ENCODE results near the gene IPP.

The IPP gene

DNA sequence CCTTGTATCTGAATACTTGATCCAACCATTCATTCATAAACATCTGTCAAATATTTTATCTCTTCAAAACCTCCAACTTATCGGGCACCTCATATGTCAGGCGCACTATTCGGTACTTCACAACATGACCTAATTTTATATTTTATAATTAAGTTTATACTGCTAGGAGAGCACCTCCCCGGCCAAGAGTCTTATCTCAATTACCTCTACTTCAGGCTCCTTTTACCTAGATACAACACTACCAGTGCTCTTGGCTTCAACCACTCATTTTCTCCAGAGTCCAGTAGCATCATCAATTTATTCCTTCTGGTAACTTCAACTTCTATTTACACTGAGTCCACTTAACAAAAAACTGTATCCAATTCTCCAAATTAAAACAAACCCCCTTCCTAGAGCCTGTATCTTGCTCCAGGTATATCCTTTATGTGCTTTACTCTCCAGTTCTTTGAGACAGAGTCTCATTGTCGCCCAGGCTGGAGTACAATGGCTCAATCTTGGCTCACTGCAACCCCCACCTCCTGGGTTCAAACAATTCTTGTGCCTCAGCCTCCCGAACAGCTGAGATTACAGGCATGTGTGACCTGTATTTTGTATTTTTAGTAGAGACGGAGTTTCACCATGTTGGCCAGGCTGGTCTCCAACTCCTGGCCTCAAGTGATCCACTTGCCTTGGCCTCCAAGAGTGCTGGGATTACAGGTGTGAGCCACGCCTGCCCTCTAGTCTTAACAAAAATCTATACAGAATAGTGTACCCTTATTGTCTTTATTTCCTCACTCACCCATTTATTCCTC, 82.9 kb downstream of the IPP start:
- Histone ChIP-seq H3K36me3 (replicated peaks in 1 of 2; ENCODE audit: control insufficient read depth in 2 of 2, insufficient read depth in 2 of 2, low read length in 2 of 2) (peaks cover 0 to 21% of the 10 kb centered on the region in 2 donors), H3K9ac (ENCODE audit: low read depth, low read length, poor library complexity) (no peak overlapping the region), H3K18ac (ENCODE audit: low read length) (no peak overlapping the region), H3K4me2 (ENCODE audit: insufficient read depth, low read length, poor library complexity, severe bottlenecking) (no peak overlapping the region), H4K91ac (ENCODE audit: low read depth, low read length, poor library complexity) (no peak overlapping the region), H3K23ac (ENCODE audit: low read depth, low read length, poor library complexity) (no peak overlapping the region), H3K27ac (replicated peaks; ENCODE audit: low read length) (no peak overlapping the region), H2AFZ (ENCODE audit: low read length) (no peak overlapping the region), H2BK120ac (ENCODE audit: low read depth, low read length) (no peak overlapping the region), H2BK12ac (ENCODE audit: low read length) (no peak overlapping the region), H3K27me3 (ENCODE audit: control insufficient read depth in 3 of 3, insufficient read depth in 3 of 3, low read depth in 1 of 3, low read length in 3 of 3) (no peaks in the 10 kb centered on the region), H3K4ac (ENCODE audit: low read length) (no peak overlapping the region), H2AK5ac (ENCODE audit: low read depth, low read length) (no peak overlapping the region), H2BK15ac (ENCODE audit: low read length) (no peak overlapping the region), H3K14ac (ENCODE audit: low read length) (no peak overlapping the region), H3K79me1 (ENCODE audit: low read depth, low read length) (peaks cover 9% of the 10 kb centered on the region), H3K4me3 (ENCODE audit: low read length in 2 of 2) (no peak overlapping the region), H4K8ac (ENCODE audit: low read depth, low read length) (no peak overlapping the region), H2BK5ac (ENCODE audit: low read length) (no peak overlapping the region), H3K4me1 (ENCODE audit: control insufficient read depth in 2 of 2, insufficient read depth in 1 of 2, low read depth in 1 of 2, low read length in 2 of 2) (no peaks in the 10 kb centered on the region), H3K9me3 (replicated peaks in 1 of 2; ENCODE audit: control insufficient read depth in 2 of 2, insufficient read depth in 1 of 2, low read depth in 1 of 2, low read length in 2 of 2) (no peaks in the 10 kb centered on the region)
- DNase-seq (ENCODE audit: low spot score) = no peak
- no CpG with 5 or more reads among the region's 8 CpGs for WGBS, 2 donors (ENCODE audit: extremely low coverage in 2 of 2, insufficient read length in 2 of 2, insufficient replicate concordance in 1 of 2)

DNA sequence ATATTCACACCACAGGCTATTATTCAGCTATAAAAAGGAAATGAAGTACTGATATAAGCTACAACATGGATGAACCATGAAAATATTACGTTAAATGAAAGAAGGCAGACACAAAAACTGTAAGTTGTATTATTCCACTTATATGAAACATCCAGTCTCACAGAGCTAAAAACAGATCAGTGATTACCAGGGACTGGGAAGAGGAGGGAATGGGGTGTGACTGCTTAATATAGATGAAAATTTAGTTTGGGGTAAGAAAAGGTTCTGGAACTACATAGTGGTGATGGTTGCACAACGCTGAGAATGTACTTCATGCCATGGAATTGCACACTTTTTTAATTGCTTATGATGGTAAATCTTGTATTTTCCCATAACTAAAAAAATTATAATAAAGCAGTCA, 83.6 kb downstream of the IPP start:
- Histone ChIP-seq H3K9me3 (replicated peaks in 1 of 2; ENCODE audit: control insufficient read depth in 2 of 2, insufficient read depth in 1 of 2, low read depth in 1 of 2, low read length in 2 of 2) (no peaks in the 10 kb centered on the region), H2BK12ac (ENCODE audit: low read length) (no peak overlapping the region), H2BK120ac (ENCODE audit: low read depth, low read length) (no peak overlapping the region), H3K18ac (ENCODE audit: low read length) (no peak overlapping the region), H2AFZ (ENCODE audit: low read length) (no peak overlapping the region), H3K4me3 (ENCODE audit: low read length in 2 of 2) (no peak overlapping the region), H3K9ac (ENCODE audit: low read depth, low read length, poor library complexity) (no peak overlapping the region), H2AK5ac (ENCODE audit: low read depth, low read length) (no peak overlapping the region), H3K14ac (ENCODE audit: low read length) (no peak overlapping the region), H4K91ac (ENCODE audit: low read depth, low read length, poor library complexity) (no peak overlapping the region), H3K4ac (ENCODE audit: low read length) (no peak overlapping the region), H3K27me3 (ENCODE audit: control insufficient read depth in 3 of 3, insufficient read depth in 3 of 3, low read depth in 1 of 3, low read length in 3 of 3) (no peaks in the 10 kb centered on the region), H3K23ac (ENCODE audit: low read depth, low read length, poor library complexity) (no peak overlapping the region), H3K36me3 (replicated peaks in 1 of 2; ENCODE audit: control insufficient read depth in 2 of 2, insufficient read depth in 2 of 2, low read length in 2 of 2) (peaks cover 0 to 17% of the 10 kb centered on the region in 2 donors), H2BK5ac (ENCODE audit: low read length) (no peak overlapping the region), H2BK15ac (ENCODE audit: low read length) (no peak overlapping the region), H3K27ac (replicated peaks; ENCODE audit: low read length) (no peak overlapping the region), H3K79me1 (ENCODE audit: low read depth, low read length) (peaks cover 10% of the 10 kb centered on the region), H4K8ac (ENCODE audit: low read depth, low read length) (no peak overlapping the region), H3K4me2 (ENCODE audit: insufficient read depth, low read length, poor library complexity, severe bottlenecking) (no peak overlapping the region), H3K4me1 (ENCODE audit: control insufficient read depth in 2 of 2, insufficient read depth in 1 of 2, low read depth in 1 of 2, low read length in 2 of 2) (no peaks in the 10 kb centered on the region)
- no peak for DNase-seq (ENCODE audit: low spot score)
- WGBS, 2 donors (ENCODE audit: extremely low coverage in 2 of 2, insufficient read length in 2 of 2, insufficient replicate concordance in 1 of 2) = no CpG with 5 or more reads among the region's 2 CpGs

DNA sequence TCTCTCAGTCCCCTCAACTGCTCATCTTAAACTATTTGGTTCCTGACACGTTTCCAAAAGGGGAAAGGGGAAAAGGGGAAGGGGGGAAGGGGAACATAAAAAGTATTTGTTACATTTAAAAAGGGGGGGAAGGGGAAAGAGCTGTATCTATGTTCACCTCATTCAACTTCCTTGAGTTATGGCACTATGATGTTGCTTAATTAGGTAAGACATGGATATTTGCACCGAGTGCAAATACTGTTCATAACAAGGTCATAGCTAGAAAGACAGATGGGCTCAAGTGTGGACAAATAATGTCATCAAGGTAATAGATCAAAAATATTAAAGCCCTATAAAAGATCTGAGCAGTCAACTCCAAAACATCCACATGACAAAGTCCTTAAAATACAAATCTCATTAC, 90.1 kb downstream of the IPP start:
- H3K14ac ChIP-seq (ENCODE audit: low read length) = no peak overlapping the region
- no peak overlapping the region for H2BK5ac ChIP-seq (ENCODE audit: low read length)
- no peak overlapping the region for H3K4ac ChIP-seq (ENCODE audit: low read length)
- H3K4me1 ChIP-seq (ENCODE audit: control insufficient read depth in 2 of 2, insufficient read depth in 1 of 2, low read depth in 1 of 2, low read length in 2 of 2) = no peaks in the 10 kb centered on the region
- H2BK120ac ChIP-seq (ENCODE audit: low read depth, low read length) = no peak overlapping the region
- no peak overlapping the region for H3K9ac ChIP-seq (ENCODE audit: low read depth, low read length, poor library complexity)
- no peak overlapping the region for H2BK12ac ChIP-seq (ENCODE audit: low read length)
- H4K91ac ChIP-seq (ENCODE audit: low read depth, low read length, poor library complexity) = no peak overlapping the region
- H4K8ac ChIP-seq (ENCODE audit: low read depth, low read length) = no peak overlapping the region
- no peak overlapping the region for H3K23ac ChIP-seq (ENCODE audit: low read depth, low read length, poor library complexity)
- no peaks in the 10 kb centered on the region for H3K9me3 ChIP-seq (replicated peaks in 1 of 2; ENCODE audit: control insufficient read depth in 2 of 2, insufficient read depth in 1 of 2, low read depth in 1 of 2, low read length in 2 of 2)
- no peaks in the 10 kb centered on the region for H3K27me3 ChIP-seq (ENCODE audit: control insufficient read depth in 3 of 3, insufficient read depth in 3 of 3, low read depth in 1 of 3, low read length in 3 of 3)
- H3K4me2 ChIP-seq (ENCODE audit: insufficient read depth, low read length, poor library complexity, severe bottlenecking) = no peak overlapping the region
- no peak overlapping the region for H2AFZ ChIP-seq (ENCODE audit: low read length)
- no peak overlapping the region for H2AK5ac ChIP-seq (ENCODE audit: low read depth, low read length)
- no peak overlapping the region for H2BK15ac ChIP-seq (ENCODE audit: low read length)
- peaks cover 21 to 68% of the 10 kb centered on the region in 2 donors for H3K36me3 ChIP-seq (replicated peaks in 1 of 2; ENCODE audit: control insufficient read depth in 2 of 2, insufficient read depth in 2 of 2, low read length in 2 of 2)
- H3K18ac ChIP-seq (ENCODE audit: low read length) = no peak overlapping the region
- no peak overlapping the region for H3K4me3 ChIP-seq (ENCODE audit: low read length in 2 of 2)
- H3K79me1 ChIP-seq (ENCODE audit: low read depth, low read length) = peaks cover 5% of the 10 kb centered on the region
- no CpG with 5 or more reads among the region's 2 CpGs for WGBS, 2 donors (ENCODE audit: extremely low coverage in 2 of 2, insufficient read length in 2 of 2, insufficient replicate concordance in 1 of 2)
- DNase-seq (ENCODE audit: low spot score) = no peak
- no peak overlapping the region for H3K27ac ChIP-seq (replicated peaks; ENCODE audit: low read length)

DNA sequence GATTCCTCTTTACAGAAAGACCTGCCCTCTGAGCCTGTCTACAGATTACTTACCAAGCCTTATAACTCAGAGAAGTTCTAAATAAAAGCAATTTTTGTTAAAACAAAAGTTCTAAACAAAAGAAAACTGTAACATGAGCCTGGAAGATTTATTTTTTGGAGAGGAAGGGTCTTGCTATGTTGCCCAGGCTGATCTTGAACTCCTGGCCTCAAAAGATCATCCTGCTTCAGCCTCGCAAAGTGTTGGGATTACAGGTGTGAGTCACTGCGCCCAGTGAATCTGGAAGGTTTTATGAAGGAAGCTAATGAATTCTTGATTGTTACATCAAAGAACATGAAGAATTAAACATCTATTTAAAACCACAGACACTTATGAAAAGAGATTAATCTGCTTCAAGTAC, 91.2 kb downstream of the IPP start:
- no CpG with 5 or more reads among the region's 2 CpGs for WGBS, 2 donors (ENCODE audit: extremely low coverage in 2 of 2, insufficient read length in 2 of 2, insufficient replicate concordance in 1 of 2)
- H2BK12ac ChIP-seq (ENCODE audit: low read length) = no peak overlapping the region
- H3K4me3 ChIP-seq (ENCODE audit: low read length in 2 of 2) = no peak overlapping the region
- H2BK5ac ChIP-seq (ENCODE audit: low read length) = no peak overlapping the region
- H3K4me1 ChIP-seq (ENCODE audit: control insufficient read depth in 2 of 2, insufficient read depth in 1 of 2, low read depth in 1 of 2, low read length in 2 of 2) = no peaks in the 10 kb centered on the region
- H3K4me2 ChIP-seq (ENCODE audit: insufficient read depth, low read length, poor library complexity, severe bottlenecking) = no peak overlapping the region
- peaks cover 4% of the 10 kb centered on the region for H3K79me1 ChIP-seq (ENCODE audit: low read depth, low read length)
- no peaks in the 10 kb centered on the region for H3K9me3 ChIP-seq (replicated peaks in 1 of 2; ENCODE audit: control insufficient read depth in 2 of 2, insufficient read depth in 1 of 2, low read depth in 1 of 2, low read length in 2 of 2)
- DNase-seq (ENCODE audit: low spot score) = no peak
- H3K27me3 ChIP-seq (ENCODE audit: control insufficient read depth in 3 of 3, insufficient read depth in 3 of 3, low read depth in 1 of 3, low read length in 3 of 3) = no peaks in the 10 kb centered on the region
- peaks cover 27 to 79% of the 10 kb centered on the region in 2 donors for H3K36me3 ChIP-seq (replicated peaks in 1 of 2; ENCODE audit: control insufficient read depth in 2 of 2, insufficient read depth in 2 of 2, low read length in 2 of 2)
- H3K9ac ChIP-seq (ENCODE audit: low read depth, low read length, poor library complexity) = no peak overlapping the region
- H4K8ac ChIP-seq (ENCODE audit: low read depth, low read length) = no peak overlapping the region
- H3K14ac ChIP-seq (ENCODE audit: low read length) = no peak overlapping the region
- H4K91ac ChIP-seq (ENCODE audit: low read depth, low read length, poor library complexity) = no peak overlapping the region
- H3K18ac ChIP-seq (ENCODE audit: low read length) = no peak overlapping the region
- H2BK120ac ChIP-seq (ENCODE audit: low read depth, low read length) = no peak overlapping the region
- H3K23ac ChIP-seq (ENCODE audit: low read depth, low read length, poor library complexity) = no peak overlapping the region
- H2AFZ ChIP-seq (ENCODE audit: low read length) = no peak overlapping the region
- no peak overlapping the region for H3K27ac ChIP-seq (replicated peaks; ENCODE audit: low read length)
- H2AK5ac ChIP-seq (ENCODE audit: low read depth, low read length) = no peak overlapping the region
- H2BK15ac ChIP-seq (ENCODE audit: low read length) = no peak overlapping the region
- H3K4ac ChIP-seq (ENCODE audit: low read length) = no peak overlapping the region
